ENCODE results near the gene SLC51B. TPM values are rescaled to one million over a fixed set of nuclear protein-coding genes. Genes with fewer than 3 reads are reported as not detected.

SLC51B gene
- total and polyA plus RNA-seq, 10 of the 15 experiments (the other 5 are each of a cell fraction or from before 2014, with no cell fraction given) = 0.05 to 0.17 (median 0.13) TPM; not detected in 7

DNA sequence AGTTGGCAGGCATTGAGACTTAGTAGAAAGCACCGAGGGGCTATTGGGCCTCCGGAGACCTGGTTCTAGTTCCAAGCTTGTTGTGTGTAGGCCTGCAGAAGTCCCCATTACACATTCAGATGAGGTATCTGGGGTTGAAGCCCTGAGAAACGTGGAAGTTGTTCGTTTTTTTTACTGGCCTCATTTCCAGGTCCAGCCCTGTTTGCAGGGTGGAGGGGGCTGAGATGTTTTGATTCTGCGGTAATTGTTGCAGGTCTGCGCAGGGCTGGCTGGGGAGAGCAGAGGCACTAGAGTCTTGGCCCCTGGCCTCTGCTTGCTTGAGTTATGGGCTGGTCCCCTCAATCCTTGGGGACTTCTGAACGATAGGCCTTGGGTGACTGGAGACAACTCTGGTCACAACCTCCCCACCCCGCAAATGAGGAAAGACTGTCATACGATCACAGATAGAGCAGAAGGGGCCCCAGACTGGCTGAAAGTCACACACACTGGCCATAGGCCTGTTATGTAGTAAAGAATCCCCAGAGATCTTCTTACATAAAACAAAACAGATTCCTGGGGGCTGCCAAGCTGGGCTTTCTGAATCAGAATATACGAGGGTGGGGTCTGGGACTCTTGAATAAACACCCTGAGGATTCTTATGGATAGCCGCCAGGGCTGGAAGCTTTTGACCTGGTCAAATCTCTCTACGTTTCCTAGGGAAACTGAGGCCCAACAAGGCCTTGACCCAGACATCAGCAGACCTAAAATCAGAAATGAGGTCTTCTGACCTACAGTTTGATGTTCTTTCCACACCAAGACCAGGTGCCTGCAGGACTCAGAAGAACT, 47.0 kb downstream of the SLC51B start (continued):
- TF ChIP-seq, protein P1, sequence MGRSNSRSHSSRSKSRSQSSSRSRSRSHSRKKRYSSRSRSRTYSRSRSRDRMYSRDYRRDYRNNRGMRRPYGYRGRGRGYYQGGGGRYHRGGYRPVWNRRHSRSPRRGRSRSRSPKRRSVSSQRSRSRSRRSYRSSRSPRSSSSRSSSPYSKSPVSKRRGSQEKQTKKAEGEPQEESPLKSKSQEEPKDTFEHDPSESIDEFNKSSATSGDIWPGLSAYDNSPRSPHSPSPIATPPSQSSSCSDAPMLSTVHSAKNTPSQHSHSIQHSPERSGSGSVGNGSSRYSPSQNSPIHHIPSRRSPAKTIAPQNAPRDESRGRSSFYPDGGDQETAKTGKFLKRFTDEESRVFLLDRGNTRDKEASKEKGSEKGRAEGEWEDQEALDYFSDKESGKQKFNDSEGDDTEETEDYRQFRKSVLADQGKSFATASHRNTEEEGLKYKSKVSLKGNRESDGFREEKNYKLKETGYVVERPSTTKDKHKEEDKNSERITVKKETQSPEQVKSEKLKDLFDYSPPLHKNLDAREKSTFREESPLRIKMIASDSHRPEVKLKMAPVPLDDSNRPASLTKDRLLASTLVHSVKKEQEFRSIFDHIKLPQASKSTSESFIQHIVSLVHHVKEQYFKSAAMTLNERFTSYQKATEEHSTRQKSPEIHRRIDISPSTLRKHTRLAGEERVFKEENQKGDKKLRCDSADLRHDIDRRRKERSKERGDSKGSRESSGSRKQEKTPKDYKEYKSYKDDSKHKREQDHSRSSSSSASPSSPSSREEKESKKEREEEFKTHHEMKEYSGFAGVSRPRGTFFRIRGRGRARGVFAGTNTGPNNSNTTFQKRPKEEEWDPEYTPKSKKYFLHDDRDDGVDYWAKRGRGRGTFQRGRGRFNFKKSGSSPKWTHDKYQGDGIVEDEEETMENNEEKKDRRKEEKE (IDR thresholded peaks at IDR 0.05) = no peak
- TF ChIP-seq MTA3 (IDR thresholded peaks at IDR 0.05; ENCODE audit: borderline replicate concordance, low read length) (no peak), RFX5 (IDR thresholded peaks at IDR 0.05; ENCODE audit: low read depth, low read length) (no peak), ZNF217 (IDR thresholded peaks at IDR 0.05) (no peak), SIX5 (IDR thresholded peaks at IDR 0.05; ENCODE audit: low read depth, low read length, severe bottlenecking) (no peak)
- TF ChIP-seq, protein P2, sequence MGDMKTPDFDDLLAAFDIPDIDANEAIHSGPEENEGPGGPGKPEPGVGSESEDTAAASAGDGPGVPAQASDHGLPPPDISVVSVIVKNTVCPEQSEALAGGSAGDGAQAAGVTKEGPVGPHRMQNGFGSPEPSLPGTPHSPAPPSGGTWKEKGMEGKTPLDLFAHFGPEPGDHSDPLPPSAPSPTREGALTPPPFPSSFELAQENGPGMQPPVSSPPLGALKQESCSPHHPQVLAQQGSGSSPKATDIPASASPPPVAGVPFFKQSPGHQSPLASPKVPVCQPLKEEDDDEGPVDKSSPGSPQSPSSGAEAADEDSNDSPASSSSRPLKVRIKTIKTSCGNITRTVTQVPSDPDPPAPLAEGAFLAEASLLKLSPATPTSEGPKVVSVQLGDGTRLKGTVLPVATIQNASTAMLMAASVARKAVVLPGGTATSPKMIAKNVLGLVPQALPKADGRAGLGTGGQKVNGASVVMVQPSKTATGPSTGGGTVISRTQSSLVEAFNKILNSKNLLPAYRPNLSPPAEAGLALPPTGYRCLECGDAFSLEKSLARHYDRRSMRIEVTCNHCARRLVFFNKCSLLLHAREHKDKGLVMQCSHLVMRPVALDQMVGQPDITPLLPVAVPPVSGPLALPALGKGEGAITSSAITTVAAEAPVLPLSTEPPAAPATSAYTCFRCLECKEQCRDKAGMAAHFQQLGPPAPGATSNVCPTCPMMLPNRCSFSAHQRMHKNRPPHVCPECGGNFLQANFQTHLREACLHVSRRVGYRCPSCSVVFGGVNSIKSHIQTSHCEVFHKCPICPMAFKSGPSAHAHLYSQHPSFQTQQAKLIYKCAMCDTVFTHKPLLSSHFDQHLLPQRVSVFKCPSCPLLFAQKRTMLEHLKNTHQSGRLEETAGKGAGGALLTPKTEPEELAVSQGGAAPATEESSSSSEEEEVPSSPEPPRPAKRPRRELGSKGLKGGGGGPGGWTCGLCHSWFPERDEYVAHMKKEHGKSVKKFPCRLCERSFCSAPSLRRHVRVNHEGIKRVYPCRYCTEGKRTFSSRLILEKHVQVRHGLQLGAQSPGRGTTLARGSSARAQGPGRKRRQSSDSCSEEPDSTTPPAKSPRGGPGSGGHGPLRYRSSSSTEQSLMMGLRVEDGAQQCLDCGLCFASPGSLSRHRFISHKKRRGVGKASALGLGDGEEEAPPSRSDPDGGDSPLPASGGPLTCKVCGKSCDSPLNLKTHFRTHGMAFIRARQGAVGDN (IDR thresholded peaks at IDR 0.05) = no peak
